ENCODE results near the gene NR3C2.

Gene NR3C2

DNA sequence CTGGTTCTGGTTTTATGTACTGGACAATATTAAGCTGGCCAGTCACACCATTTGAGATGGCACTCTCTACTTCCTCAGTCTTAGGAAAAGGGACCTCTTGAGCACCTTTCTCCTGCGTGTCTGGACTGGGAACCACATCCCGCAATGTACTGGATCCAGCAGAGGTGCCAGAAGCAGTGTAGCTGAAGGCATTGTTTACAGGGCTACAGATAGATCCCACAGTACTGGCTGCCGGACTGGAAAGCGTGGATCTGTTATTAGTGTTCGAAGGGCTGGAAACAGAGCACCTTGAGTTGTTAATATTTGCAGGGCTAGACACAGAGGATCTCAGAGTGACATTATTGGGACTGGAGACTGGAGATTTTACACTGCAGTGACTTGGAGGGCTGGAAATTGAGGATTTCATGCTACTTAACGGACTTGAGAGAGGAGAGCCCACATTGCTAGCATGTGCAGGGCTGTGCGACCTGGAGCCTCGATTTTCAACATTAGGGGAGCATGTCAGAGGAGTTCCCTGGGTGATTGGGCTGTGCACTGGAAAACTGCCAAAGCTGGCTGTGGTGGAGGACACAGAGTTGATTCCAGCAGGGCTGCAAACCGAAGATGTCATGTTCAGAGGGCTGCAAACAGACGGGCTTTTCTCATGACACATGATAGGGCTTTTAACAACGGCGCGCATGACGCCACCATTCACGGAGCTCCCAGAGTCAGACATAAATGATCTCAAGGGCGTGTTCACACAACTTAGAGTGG lies 6.4 kb downstream of the NR3C2 start:
- DNase-seq (ENCODE audit: low read depth) = no peak

DNA sequence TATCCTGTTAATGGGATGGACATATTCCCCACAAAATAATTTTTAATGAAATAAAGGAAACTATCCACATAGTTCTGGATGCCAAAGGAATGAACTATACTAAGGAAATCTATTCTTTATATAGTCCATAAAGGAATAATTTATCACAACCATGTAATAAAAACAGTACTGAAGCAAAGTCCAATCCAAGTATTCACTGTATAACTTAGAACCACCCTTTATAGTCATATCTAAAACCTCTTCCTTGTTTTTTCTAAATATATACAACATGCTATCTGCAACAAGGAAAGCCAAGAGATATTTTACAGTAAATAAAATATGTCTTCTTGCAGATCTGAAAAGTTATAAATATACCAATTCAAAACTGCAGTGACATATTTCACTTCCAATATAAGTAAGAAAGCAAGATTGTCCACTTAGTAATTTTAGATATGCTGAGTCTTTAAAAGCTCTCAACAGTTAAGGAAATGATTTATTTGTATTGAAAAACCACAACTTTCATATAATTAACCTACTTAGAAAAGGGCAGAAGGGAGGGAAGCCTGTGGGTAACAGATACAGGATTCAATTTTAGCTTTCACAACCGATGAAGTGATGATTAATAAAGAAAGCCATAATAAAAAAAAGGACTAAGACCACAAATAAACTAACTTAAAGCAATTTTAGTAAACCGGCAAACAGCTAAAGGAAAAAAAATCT lies 8.0 kb downstream of the NR3C2 start:
- no peak for DNase-seq (ENCODE audit: low read depth)

GRCh38 chr4:148431401-148431800 lies 10.8 kb downstream of the NR3C2 start:
- DNase-seq (ENCODE audit: low read depth) = no peak

DNA sequence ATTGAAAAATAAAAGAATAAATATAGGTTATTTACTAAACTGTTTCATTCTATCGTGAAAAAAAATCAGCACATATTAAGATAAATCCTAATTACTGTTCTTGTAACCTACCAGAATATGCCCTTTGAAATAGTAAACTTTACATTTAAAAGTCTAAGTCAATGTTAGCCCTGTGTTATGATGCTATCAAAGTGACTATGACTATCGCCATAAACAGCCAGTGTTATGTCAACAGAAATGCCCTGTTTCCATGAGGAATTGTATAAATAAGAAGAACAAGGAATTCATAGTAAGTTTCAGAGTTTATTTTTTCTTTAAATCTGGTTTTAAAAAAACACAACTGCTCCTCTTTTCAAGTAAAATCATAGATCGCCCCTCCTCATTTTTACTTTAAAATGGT lies 11.4 kb downstream of the NR3C2 start:
- no peak for DNase-seq (ENCODE audit: low read depth)

DNA sequence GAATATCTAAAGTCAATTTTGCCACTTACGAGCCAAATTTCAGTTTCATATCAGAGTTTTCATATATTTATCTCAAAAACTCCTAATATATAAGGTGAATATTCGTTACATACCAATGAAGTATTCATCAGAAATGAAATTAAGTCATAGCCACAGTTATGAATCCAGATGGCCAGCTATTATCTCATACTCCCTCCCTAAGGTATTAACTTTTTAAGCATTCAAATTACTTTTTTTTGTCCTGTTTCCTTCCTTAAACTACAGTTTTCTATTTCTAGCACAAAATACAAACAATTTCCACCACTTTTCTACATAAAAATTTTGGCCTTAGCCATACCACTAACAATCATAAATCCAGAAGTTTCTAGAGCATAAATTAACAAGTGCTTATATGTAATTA lies 13.0 kb downstream of the NR3C2 start:
- no peak for DNase-seq (ENCODE audit: low read depth)

DNA sequence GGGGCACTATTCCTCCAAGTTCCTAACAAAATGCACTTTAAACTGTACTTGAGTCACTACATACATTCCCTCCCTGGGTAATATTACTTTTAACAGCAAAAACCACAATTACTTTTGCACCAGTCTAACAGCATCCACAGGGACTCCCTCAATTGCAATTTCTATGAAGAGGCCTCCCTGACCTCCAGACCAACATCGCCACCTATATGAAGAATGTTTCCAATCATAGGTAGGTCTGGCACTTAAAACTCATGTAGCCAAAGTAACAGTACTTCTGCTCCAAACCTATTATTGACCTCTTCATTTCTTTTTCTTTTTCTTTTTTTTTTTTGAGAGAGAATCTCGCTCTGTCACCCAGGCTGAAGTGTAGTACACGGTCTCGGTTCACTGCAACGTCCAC lies 15.6 kb downstream of the NR3C2 start:
- DNase-seq (ENCODE audit: low read depth) = no peak

- DNase-seq (ENCODE audit: low read depth) = no peak
Observed at GRCh38 chr4:148425327-148426110, 16.7 kb downstream of the NR3C2 start.

DNA sequence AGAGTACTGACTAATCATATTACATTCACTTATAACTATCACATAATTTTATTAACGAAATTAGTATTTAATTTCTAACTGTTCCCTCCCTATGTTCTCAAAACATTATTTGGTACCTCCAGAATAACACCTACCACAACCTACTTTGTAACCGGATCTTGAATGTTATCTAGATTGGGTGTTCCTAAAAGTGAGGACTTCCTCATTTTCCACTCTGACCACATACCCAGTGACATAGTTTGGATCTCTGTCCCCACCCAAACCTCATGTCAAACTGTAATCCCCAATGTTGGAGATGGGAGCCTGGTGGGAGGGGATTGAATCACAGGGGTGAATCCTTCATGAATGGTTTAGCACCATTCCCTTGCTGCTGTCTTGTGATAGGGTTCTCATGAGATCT lies 21.8 kb downstream of the NR3C2 start:
- DNase-seq (ENCODE audit: low read depth) = no peak

- DNase-seq (ENCODE audit: low read depth) = no peak
Observed at GRCh38 chr4:148415500-148415899, 26.7 kb downstream of the NR3C2 start.

- DNase-seq (ENCODE audit: low read depth) = no peak
Observed at GRCh38 chr4:148412460-148412994, 29.7 kb downstream of the NR3C2 start.

- no peak for DNase-seq (ENCODE audit: low read depth)
Observed at GRCh38 chr4:148405161-148405893, 36.9 kb downstream of the NR3C2 start.

- DNase-seq (ENCODE audit: low read depth) = no peak
Observed at GRCh38 chr4:148398988-148399387, 43.2 kb downstream of the NR3C2 start.

GRCh38 chr4:148397771-148398170 lies 44.4 kb downstream of the NR3C2 start:
- no peak for DNase-seq (ENCODE audit: low read depth)

DNA sequence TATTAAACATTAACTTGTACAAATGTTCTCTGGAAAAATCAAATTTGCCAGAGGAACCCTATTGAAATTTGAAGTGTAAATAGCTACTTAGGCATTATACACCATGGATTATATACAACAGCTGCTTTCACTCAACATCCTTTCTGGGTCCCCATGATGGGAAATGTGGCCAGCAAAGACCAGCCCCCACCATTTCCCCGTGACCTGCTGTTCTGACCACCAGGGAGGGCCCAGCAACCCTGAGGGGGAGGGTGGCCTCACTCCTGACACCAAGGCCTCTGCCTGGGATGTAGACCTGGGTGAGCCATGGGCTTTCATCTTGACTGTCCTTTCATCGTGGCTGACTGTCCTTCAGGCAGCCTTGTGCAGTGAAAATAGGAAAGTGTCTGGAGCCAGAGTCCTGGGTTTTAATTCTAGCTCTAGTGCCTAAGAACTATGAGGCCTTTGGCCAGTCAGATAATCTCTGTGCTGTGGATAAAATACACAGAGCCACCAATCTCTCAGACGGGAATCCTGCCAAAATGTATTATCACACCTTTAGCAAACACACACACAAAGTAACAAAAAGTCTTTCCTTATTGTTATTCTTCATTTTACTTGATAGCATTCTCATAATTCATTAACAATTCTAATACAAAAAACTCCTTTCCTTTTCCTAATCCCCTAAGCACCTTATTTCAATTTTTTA lies 45.1 kb downstream of the NR3C2 start:
- no peak for DNase-seq (ENCODE audit: low read depth)

DNA sequence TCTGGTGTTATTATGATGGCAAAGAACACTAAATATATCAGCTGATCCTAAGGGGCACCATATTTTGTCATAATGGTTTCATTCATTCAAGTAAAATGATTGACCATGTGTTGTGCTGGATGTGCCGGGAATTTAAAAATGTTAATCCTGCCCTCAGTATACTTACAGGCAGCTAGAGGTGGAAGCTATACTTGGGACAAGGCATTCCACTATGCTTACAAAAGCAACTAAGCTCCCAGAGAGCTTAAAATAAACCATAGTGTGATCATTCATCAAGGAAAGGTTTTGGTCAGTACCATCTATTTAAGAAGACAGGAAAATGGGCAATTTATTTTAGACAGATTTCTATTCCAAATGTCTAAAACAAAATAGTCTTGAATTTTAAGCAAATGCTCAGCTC lies 46.4 kb downstream of the NR3C2 start:
- DNase-seq (ENCODE audit: low read depth) = no peak

GRCh38 chr4:148391056-148391455 lies 51.2 kb downstream of the NR3C2 start:
- DNase-seq (ENCODE audit: low read depth) = no peak

DNA sequence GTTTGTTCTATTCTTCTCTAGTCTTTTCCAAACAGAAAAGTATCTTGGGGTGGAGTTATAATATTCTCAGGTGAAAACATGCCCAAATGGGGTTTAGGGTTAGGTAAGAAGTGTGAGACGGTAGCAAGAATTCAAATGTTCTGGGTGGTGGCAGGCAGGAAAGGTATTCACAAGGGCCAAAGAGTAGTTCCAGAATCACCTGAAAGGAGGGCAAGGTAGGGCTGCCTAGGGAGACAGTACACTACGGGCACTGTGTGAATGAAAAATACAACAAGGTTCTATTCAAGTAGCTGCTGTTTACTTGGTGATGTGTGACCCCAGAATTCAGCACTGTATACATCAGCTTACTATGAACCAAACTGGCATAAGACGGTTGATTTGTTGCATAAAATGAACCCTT lies 51.9 kb downstream of the NR3C2 start:
- no peak for DNase-seq (ENCODE audit: low read depth)

DNA sequence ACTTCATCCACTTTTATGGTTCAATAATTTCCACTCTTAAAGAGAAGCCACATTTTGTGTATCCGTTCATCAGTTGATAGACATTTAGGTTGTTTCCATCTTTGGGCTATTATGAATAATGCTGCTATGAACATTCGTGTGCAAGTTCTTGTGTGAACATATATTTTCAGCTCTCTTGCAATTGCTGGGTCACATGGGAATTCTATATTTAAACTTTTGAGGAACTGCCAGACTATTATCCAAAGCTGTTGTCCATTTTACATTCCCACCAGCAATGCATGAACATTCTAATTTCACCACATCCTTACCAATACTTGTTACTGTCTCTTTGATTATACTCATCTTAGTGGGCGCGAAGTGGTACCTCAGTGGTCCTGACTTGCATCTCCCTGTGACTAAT lies 61.9 kb downstream of the NR3C2 start:
- DNase-seq (ENCODE audit: low read depth) = no peak

- no peak for DNase-seq (ENCODE audit: low read depth)
Observed at GRCh38 chr4:148376151-148376550, 66.1 kb downstream of the NR3C2 start.

- DNase-seq (ENCODE audit: low read depth) = no peak
Observed at GRCh38 chr4:148375584-148375983, 66.6 kb downstream of the NR3C2 start.

DNA sequence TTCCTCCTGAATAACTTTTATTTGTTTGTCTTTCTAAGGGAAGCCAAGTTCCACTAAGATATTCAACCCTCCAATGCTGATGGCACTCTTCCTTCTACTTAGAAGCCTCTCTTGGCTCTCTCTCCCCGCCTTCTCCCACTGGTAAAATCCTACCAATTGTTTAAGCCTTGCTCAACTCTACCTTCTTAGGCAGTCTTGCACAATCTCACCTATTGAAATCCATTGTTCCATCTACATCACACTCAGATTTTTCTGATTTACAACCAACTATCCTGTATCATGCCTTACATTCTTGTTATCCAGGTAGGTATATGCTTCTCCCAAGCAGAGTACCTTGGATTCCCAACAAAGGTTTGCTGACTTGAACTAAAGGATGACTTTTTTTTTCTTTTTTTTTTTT lies 69.1 kb downstream of the NR3C2 start:
- no peak for DNase-seq (ENCODE audit: low read depth)

Data from stimulated activated CD8-positive, alpha-beta memory T cell treated with anti-CD3 and anti-CD28 coated beads, Interleukin-7, amount 100 ng/mL, for 24 hours (primary cell).